Measurements from ENCODE around the gene HDAC2.

HDAC2 gene

DNA sequence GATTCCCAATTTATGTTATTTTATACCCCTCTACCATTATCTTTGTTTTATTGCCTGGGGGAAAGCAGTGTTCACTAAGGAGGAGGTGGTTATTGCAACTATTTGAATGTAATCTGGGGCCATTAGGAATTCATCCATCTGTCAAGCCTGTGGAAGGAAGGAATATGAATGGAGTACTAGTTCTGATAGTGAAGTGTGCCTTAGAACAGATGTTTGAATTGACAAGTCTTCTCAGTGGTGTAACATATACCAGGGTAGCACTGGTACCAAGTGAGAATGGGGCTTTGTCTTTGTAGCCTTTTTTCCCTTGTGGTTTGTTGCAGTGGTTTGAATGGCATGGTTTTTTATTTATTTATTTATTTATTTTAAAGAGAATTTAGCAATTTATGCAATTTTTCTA is 27.9 kb upstream of the HDAC2 start:
- TF ChIP-seq, protein P1, sequence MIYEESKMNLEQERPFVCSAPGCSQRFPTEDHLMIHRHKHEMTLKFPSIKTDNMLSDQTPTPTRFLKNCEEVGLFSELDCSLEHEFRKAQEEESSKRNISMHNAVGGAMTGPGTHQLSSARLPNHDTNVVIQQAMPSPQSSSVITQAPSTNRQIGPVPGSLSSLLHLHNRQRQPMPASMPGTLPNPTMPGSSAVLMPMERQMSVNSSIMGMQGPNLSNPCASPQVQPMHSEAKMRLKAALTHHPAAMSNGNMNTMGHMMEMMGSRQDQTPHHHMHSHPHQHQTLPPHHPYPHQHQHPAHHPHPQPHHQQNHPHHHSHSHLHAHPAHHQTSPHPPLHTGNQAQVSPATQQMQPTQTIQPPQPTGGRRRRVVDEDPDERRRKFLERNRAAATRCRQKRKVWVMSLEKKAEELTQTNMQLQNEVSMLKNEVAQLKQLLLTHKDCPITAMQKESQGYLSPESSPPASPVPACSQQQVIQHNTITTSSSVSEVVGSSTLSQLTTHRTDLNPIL (CRISPR knock-in tag; IDR thresholded peaks at IDR 0.05; ENCODE audit: low read depth) = no peak
- ATAC-seq = no peak

DNA sequence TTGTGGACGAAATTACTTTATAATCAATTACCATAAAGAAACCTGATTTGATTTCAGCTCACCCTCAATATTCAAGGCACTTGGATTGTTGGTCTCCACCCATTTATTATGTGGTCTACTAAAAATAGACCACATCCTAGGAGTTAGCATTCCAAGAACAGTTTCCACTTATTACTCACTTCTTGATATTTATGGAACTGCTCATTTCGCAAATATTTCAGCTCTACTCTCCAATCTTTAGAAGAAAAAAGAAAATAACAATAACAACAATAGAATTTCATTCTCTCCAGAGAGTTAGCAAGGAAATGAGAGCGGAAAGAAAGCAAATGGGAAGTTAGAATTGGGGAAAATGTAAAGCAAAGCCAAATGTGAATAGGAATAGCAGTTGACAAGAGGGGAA is 26.2 kb upstream of the HDAC2 start:
- TF ChIP-seq OSR1 (CRISPR knock-in tag; IDR thresholded peaks at IDR 0.05) (no peak), TOX (CRISPR knock-in tag; IDR thresholded peaks at IDR 0.05; ENCODE audit: borderline replicate concordance) (no peak), ARNTL (CRISPR knock-in tag; IDR thresholded peaks at IDR 0.05; ENCODE audit: borderline replicate concordance, low read depth) (no peak), CSDC2 (CRISPR knock-in tag; IDR thresholded peaks at IDR 0.05) (no peak), PPARA (CRISPR knock-in tag; IDR thresholded peaks at IDR 0.05; ENCODE audit: borderline replicate concordance) (no peak), ZFP30 (CRISPR knock-in tag; IDR thresholded peaks at IDR 0.05) (no peak), ZNF8 (CRISPR knock-in tag; IDR thresholded peaks at IDR 0.05) (no peak), ISL1 (CRISPR knock-in tag; IDR thresholded peaks at IDR 0.05) (no peak), GLIS3 (CRISPR knock-in tag; IDR thresholded peaks at IDR 0.05) (no peak), ZNF70 (CRISPR knock-in tag; IDR thresholded peaks at IDR 0.05) (no peak), RARB (CRISPR knock-in tag; IDR thresholded peaks at IDR 0.05) (no peak), TCF4 (CRISPR knock-in tag; IDR thresholded peaks at IDR 0.05; ENCODE audit: borderline replicate concordance) (no peak), ESRRG (CRISPR knock-in tag; IDR thresholded peaks at IDR 0.05) (no peak), ZFP3 (CRISPR knock-in tag; IDR thresholded peaks at IDR 0.05) (no peak), BACH2 (CRISPR knock-in tag; IDR thresholded peaks at IDR 0.05; ENCODE audit: borderline replicate concordance) (no peak)
- TF ChIP-seq, protein P2, sequence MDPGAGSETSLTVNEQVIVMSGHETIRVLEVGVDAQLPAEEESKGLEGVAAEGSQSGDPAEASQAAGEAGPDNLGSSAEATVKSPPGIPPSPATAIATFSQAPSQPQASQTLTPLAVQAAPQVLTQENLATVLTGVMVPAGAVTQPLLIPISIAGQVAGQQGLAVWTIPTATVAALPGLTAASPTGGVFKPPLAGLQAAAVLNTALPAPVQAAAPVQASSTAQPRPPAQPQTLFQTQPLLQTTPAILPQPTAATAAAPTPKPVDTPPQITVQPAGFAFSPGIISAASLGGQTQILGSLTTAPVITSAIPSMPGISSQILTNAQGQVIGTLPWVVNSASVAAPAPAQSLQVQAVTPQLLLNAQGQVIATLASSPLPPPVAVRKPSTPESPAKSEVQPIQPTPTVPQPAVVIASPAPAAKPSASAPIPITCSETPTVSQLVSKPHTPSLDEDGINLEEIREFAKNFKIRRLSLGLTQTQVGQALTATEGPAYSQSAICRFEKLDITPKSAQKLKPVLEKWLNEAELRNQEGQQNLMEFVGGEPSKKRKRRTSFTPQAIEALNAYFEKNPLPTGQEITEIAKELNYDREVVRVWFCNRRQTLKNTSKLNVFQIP (CRISPR knock-in tag; IDR thresholded peaks at IDR 0.05; ENCODE audit: borderline replicate concordance, low read depth) = no peak
- TF ChIP-seq, protein P3, sequence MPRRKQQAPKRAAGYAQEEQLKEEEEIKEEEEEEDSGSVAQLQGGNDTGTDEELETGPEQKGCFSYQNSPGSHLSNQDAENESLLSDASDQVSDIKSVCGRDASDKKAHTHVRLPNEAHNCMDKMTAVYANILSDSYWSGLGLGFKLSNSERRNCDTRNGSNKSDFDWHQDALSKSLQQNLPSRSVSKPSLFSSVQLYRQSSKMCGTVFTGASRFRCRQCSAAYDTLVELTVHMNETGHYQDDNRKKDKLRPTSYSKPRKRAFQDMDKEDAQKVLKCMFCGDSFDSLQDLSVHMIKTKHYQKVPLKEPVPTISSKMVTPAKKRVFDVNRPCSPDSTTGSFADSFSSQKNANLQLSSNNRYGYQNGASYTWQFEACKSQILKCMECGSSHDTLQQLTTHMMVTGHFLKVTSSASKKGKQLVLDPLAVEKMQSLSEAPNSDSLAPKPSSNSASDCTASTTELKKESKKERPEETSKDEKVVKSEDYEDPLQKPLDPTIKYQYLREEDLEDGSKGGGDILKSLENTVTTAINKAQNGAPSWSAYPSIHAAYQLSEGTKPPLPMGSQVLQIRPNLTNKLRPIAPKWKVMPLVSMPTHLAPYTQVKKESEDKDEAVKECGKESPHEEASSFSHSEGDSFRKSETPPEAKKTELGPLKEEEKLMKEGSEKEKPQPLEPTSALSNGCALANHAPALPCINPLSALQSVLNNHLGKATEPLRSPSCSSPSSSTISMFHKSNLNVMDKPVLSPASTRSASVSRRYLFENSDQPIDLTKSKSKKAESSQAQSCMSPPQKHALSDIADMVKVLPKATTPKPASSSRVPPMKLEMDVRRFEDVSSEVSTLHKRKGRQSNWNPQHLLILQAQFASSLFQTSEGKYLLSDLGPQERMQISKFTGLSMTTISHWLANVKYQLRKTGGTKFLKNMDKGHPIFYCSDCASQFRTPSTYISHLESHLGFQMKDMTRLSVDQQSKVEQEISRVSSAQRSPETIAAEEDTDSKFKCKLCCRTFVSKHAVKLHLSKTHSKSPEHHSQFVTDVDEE (CRISPR knock-in tag; IDR thresholded peaks at IDR 0.05) = no peak
- TF ChIP-seq, protein P4, sequence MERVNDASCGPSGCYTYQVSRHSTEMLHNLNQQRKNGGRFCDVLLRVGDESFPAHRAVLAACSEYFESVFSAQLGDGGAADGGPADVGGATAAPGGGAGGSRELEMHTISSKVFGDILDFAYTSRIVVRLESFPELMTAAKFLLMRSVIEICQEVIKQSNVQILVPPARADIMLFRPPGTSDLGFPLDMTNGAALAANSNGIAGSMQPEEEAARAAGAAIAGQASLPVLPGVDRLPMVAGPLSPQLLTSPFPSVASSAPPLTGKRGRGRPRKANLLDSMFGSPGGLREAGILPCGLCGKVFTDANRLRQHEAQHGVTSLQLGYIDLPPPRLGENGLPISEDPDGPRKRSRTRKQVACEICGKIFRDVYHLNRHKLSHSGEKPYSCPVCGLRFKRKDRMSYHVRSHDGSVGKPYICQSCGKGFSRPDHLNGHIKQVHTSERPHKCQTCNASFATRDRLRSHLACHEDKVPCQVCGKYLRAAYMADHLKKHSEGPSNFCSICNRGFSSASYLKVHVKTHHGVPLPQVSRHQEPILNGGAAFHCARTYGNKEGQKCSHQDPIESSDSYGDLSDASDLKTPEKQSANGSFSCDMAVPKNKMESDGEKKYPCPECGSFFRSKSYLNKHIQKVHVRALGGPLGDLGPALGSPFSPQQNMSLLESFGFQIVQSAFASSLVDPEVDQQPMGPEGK (CRISPR knock-in tag; IDR thresholded peaks at IDR 0.05; ENCODE audit: borderline replicate concordance) = no peak
- peak; percentile 50 for ATAC-seq

DNA sequence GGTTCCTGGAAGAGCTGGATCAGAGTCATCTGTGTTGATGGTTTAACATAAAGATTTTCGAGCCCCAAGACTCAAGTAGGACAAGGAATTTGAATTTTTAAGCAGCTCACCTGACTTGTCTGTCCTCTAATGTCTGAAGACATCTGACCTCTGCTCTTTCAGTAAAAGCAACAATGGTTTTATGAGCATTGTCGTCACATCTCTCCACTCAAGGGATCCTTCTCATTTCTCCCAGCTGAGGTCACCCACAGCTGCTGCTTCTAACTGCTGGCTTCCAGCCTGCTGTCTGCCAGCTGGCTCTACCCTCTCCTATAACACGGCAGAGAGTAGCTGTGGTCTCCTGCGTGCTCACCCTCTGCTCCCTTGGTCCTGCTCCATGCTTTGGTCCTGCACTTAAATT is 24.7 kb upstream of the HDAC2 start:
- TF ChIP-seq, protein P1 (CRISPR knock-in tag; IDR thresholded peaks at IDR 0.05; ENCODE audit: low read depth) = 0 out of 2 replicates have a peak, but pooled peaks have one; percentile 48
- TF ChIP-seq SNAI2 (CRISPR knock-in tag; IDR thresholded peaks at IDR 0.05) (no peak), ISL1 (CRISPR knock-in tag; IDR thresholded peaks at IDR 0.05) (peak; percentile 51; the same call in 1 of the 2 replicates), ZFP3 (CRISPR knock-in tag; IDR thresholded peaks at IDR 0.05) (0 out of 2 replicates have a peak, but pooled peaks have one; percentile 47)
- peak; percentile 94 for ATAC-seq

DNA sequence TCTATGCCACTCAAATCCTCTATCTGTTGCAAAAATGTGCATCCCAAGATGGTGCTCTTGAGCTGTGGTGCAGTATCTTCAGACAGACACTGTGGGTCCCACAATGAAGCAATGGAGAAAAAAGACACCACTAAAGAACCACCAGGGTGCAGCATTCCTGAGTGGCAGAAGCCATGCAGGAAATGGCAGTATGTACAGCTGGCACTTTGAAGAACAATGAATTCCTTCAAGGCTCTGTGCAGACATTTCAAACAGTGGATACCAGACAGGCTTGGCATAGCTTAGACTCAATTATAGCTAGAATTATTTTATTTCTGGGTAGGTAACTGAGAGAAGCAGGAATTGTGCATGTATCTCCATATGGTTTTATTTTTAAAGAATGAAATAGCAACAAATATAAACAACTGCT is 24.0 kb upstream of the HDAC2 start:
- TF ChIP-seq, protein P3 (CRISPR knock-in tag; IDR thresholded peaks at IDR 0.05) = 0 out of 2 replicates have a peak, but pooled peaks have one; percentile 37
- TF ChIP-seq TOX (CRISPR knock-in tag; IDR thresholded peaks at IDR 0.05; ENCODE audit: borderline replicate concordance) = no peak
- ATAC-seq = peak; percentile 94

All from SK-N-SH treated with all-trans-retinoic acid at 6 μM for 48 hours (cell line).